Measurements from ENCODE around the gene SOBP.

DNA sequence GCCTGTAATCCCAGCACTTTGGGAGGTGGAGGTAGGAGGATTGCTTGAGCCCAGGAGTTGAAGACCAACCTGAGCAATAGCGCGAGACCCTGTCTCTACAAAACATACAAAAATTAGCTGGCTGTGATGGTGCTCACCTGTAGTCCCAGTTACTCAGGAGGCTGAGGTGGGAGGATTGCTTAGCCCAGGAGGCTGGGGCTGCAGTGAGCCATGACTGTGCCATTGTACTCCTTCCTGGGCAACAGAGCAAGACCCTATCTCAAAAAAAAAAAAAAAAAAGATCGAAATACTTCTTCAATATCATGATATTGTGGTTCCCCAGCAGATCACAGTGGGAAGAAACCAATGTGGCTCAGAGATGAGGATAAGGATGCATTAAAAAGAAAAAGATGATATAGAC lies 47.6 kb downstream of the SOBP start:
- TF ChIP-seq, protein P1, sequence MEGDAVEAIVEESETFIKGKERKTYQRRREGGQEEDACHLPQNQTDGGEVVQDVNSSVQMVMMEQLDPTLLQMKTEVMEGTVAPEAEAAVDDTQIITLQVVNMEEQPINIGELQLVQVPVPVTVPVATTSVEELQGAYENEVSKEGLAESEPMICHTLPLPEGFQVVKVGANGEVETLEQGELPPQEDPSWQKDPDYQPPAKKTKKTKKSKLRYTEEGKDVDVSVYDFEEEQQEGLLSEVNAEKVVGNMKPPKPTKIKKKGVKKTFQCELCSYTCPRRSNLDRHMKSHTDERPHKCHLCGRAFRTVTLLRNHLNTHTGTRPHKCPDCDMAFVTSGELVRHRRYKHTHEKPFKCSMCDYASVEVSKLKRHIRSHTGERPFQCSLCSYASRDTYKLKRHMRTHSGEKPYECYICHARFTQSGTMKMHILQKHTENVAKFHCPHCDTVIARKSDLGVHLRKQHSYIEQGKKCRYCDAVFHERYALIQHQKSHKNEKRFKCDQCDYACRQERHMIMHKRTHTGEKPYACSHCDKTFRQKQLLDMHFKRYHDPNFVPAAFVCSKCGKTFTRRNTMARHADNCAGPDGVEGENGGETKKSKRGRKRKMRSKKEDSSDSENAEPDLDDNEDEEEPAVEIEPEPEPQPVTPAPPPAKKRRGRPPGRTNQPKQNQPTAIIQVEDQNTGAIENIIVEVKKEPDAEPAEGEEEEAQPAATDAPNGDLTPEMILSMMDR (IDR thresholded peaks at IDR 0.05; ENCODE audit: low read depth, low read length): no peak
- no peak for TF ChIP-seq EZH2phosphoT487 (IDR thresholded peaks at IDR 0.05; ENCODE audit: low read depth)
